NCI-H774 (cell line): Measurements from ENCODE around the gene E2F8.
A peak's percentile ranks its signal among the peaks of the same experiment; 100 is the strongest.
"Not testable (repeated sequence)": the region's sequence is repeated elsewhere in the genome, so short reads cannot be mapped to it uniquely, and the experiment has no call there.

Experiments
- DNase-seq: peaks from one replicate; lab custom pipeline; 2025; lab: John Stamatoyannopoulos, UW

E2F8 gene, protein sequence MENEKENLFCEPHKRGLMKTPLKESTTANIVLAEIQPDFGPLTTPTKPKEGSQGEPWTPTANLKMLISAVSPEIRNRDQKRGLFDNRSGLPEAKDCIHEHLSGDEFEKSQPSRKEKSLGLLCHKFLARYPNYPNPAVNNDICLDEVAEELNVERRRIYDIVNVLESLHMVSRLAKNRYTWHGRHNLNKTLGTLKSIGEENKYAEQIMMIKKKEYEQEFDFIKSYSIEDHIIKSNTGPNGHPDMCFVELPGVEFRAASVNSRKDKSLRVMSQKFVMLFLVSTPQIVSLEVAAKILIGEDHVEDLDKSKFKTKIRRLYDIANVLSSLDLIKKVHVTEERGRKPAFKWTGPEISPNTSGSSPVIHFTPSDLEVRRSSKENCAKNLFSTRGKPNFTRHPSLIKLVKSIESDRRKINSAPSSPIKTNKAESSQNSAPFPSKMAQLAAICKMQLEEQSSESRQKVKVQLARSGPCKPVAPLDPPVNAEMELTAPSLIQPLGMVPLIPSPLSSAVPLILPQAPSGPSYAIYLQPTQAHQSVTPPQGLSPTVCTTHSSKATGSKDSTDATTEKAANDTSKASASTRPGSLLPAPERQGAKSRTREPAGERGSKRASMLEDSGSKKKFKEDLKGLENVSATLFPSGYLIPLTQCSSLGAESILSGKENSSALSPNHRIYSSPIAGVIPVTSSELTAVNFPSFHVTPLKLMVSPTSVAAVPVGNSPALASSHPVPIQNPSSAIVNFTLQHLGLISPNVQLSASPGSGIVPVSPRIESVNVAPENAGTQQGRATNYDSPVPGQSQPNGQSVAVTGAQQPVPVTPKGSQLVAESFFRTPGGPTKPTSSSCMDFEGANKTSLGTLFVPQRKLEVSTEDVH

DNA sequence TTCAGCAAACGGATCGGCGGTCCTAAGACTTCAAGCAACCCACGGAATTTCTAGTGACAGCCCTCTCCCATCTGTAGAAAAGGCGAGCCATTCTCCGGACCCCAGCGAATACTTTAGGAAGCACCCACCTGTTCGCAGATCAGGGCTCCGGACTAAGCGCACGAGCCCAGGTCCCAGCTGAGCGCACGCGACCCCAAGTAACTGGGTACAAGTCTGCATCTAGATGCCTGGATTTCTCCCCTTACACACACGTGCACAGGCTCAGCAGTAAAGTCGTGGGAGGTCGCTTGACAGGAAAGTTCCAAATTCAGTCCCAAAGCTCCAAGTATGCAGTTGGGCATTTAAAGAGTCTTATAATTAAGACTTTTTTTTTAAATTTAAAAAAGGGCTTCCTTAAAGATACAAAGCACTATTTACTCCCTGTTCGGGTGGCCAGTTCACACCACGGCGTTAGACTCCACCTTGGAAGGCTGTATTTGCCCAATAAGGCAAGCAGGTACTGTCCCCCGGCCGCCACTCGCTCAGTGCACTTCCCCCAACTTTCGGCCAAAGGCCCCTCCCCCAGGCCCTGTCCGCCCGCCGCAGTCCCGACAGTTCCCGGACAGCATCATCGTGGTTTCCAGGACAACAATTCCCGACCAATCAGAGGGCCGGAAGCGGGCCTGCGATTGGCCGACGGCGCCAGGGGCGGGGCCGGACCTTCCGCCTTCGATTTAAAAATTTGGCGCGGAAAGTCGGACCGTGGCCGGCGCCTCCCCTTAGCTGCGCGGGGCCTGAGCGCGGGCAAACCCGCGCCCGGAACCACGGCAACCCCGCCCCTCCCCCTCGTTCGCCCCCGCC lies at the start of gene E2F8:
E2F8 (minus strand) TSS at position 526 of the 840 bp plus-strand sequence. CDS start 824 bp downstream, outside the sequence.
- DNase-seq: peak; percentile 92

DNA sequence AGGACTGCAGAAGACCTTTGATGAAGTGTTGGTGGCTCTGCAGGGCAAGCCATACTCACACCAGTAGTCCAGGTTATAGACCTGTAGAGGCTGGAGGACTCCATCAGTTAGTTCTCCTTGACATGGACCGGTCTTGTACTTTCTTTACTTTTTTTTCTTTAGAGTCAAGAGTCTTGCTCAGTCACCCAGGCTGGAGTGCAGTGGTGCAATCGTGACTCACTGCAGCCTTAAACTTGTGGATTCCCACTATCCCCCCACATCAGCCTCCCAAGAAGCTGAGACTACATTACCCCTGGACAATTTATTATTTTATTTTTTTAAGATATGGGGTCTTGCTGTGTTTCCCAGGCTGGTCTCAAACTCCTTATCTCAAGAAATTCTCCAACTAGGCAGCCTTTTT lies 49.6 kb upstream of the E2F8 start:
- DNase-seq: no peak

- no peak for DNase-seq
Observed at GRCh38 chr11:19288256-19288655, 47.5 kb upstream of the E2F8 start.

- DNase-seq: no peak
Observed at GRCh38 chr11:19286411-19286810, 45.7 kb upstream of the E2F8 start.

- DNase-seq: no peak
Observed at GRCh38 chr11:19284881-19285280, 44.1 kb upstream of the E2F8 start.

GRCh38 chr11:19283991-19284390 lies 43.2 kb upstream of the E2F8 start:
- no peak for DNase-seq

DNA sequence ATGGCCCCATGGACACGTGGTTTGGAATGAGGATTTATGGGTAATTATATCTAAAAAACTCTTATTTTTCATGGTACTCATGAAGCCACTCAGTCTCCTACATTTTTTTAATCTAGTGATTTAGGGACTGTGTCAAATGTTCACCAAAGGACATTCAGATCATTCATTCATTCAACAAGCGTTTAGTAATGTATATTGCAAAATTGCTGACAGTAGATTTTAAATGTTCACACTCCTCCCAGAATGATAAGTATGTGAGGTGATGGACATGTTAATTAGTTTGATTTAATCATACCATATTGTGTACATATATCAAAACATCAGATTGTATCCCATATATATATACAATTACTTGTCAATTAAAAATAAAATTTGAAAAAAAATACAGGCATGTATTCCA lies 40.8 kb upstream of the E2F8 start:
- DNase-seq: no peak

- DNase-seq: no peak
Observed at GRCh38 chr11:19281041-19281440, 40.3 kb upstream of the E2F8 start.

- no peak for DNase-seq
Observed at GRCh38 chr11:19279451-19279850, 38.7 kb upstream of the E2F8 start.

DNA sequence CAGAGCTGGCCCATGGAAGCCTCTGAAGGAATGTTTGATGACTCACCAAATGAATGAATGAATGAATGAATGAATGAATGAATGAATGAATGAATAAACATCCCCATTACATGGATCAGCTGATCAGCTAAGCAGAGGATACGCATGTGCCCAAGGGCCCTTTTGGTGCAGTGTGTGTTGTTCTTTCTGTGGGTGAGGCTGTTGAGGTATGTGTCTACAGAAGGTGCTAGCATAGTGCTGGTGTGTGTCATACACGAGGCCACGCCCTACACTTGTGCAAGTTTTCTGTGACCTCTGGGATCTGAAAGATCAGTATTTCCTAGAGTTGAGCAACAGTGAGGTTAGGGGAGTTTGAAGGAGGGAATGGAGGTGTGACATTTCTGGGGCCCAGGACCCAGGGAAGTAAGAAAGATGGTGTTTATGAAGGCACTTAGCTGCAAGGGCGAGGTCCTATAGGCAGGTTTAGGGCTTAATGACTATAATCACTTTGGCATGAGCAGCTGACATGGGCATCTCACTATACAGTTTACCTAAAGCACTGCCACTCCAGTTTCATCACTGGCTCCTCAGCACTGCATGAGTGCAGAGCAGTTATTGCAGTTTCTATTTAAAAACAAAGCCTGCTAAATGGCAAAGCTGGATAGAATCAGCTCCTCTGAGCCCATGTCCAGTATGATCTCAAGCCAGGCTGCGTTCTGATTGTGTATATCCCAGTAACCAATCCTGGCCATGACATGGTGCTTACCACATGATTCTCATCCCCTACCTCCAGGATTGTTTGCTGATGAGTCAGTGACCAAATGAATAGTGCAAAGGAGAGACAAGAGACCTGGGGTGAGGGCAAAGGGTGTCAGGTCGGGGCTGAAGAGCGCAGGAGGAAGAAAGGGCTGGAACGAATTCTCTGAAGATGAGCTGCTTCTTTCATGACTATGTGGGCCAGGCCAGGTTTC lies 36.4 kb upstream of the E2F8 start:
- DNase-seq: no peak

DNA sequence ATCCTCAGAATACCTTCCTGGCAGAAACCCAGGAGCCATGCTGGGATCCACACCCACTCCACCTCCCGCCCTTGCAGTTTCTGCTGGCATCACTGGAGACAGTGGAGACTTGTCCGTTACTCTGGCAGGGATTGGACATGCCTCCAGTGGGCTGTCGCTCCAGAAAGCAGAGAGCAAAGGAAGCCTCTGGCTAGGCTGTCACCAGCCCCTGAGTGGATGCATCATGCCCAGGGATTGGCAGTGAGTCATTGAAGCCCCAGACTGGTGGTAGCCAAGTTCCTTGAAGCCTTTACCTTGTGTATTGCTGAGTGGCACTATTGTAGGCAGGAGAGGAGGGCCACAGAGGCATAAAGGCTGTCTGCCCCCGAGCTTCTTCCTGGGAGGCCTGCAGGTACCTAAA lies 34.8 kb upstream of the E2F8 start:
- DNase-seq: no peak

DNA sequence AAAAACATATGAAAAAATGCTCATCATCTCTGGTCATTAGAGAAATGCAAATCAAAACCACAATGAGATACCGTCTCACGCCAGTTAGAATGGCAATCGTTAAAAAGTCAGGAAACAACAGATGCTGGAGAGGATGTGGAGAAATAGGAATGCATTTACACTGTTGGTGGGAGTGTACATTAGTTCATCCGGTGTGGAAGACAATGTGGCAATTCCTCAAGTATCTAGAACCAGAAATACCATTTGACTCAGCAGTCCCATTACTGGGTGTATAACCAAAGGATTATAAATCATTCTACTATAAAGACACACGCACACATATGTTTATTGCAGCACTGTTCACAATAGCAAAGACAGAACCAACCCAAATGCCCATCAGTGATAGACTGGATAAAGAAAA lies 32.5 kb upstream of the E2F8 start:
- not testable (repeated sequence) for DNase-seq

GRCh38 chr11:19268909-19269308 lies 28.2 kb upstream of the E2F8 start:
- no peak for DNase-seq

DNA sequence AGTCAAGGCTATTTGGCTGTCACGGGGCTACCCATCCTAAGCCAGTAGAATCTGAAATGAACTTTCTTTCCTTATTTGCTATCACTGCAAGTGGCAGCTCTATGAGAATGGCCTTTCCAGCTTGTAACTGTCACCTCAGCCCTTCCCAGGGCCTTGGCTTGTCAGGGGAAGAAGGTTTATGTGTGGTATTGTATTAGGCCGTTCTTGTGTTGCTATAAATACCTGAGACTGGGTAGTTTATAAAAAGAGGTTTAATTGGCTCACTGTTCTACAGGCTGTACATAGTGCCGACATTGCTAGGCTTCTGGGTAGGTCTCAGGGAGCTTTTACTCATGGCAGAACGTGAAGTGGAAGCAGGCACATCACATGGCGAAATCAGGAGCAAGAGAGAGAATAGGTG lies 26.8 kb upstream of the E2F8 start:
- DNase-seq: no peak

DNA sequence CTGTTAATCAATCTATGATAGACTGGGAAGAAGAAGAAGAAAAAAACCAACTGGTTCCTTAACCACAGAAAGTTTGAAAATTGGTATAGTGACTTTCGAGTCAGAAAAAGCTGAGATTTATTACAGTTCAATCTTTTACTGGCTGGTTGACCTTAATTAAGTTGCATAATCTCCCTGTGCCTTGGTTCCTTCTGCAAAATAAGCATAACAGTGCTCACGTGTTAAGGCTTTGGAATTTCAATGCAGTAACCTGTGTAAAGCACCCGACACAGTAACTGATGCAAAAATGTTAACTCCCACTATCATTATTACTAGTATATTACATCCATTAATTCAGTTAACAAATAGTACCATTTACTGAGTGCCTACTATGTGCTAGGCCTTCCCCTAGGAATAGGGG lies 22.6 kb upstream of the E2F8 start:
- DNase-seq: no peak

DNA sequence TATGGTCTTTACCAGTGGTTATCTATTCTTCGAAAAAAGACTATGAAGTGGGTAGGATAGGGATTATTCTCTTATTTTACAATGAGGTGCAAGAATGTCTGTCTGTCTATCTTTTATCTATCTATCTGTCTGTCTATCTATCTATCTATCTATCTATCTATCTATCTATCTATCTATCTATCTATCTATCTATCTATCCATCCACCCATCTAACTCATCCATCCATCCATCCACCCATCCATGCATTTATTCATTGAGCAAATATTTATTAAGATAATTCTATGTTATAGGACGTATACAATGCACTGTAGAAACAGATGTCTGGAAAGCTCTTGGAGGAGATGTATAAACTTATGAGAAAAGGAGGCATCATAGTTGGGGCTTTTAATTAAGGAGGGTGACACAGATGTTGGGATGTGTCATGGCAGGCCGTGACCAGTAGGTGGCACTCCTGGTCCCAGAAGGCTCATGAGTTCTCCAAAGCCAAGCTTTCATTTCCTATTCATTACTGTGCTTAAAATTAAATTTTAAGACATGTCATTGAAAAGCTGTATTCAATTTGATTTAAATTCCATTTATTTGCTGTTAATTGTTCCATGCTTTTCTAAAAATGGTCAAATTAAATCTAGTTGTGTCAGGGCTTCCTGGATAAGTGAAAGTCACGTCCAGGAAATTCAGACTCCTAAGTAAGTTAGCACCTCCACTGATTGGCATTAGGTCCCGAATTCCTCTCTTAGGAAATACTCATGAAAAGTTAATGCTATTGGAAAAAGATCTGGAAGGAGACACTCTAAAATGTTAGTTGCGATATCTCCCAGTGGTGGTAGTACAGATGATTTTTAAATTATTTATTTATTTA lies 19.0 kb upstream of the E2F8 start:
- peak; percentile 47 for DNase-seq

DNA sequence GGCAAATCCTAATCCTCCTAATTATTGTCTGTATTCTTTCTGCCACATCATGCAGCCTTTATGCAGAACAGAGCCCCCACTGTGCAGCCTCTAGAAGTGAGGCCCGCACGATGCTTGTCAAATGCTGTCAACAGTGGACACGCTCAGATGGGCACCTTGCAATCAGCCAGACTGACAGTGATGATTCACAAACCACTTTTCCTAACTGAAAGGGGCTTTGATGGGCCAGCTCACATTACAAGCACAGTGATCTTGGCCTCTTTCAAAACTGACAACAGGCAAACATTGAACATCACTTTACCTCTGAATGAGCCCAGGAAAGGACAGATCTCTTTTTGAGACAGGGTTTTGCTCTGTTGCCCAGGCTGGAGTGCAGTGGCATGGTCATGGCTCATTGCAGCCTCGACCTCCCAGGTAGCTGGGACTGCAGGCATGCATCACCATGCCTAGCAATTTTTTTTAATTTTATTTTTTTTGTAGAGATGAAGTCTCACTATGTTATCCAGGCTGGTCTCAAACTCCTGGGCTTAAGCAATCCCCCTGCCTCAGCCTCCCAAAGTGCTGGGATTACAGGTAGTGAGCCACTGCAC lies 18.0 kb upstream of the E2F8 start:
- no peak for DNase-seq

DNA sequence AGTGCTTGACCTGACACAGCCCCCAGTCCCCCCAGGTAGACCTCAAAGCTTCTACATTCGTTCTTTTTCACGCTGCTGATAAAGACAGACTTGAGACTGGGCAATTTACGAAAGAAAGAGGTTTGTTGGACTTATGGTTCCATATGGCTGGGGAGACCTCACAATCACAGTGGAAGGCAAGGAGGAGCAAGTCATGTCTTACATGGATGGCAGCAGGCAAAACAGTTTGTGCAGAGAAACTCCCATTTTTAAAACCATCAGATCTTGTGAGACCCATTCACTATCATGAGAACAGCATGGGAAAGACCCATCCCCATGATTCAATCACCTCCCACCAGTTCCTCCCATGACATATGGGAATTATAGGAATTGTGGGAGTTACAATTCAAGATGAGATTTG lies 13.7 kb upstream of the E2F8 start:
- not testable (repeated sequence) for DNase-seq

DNA sequence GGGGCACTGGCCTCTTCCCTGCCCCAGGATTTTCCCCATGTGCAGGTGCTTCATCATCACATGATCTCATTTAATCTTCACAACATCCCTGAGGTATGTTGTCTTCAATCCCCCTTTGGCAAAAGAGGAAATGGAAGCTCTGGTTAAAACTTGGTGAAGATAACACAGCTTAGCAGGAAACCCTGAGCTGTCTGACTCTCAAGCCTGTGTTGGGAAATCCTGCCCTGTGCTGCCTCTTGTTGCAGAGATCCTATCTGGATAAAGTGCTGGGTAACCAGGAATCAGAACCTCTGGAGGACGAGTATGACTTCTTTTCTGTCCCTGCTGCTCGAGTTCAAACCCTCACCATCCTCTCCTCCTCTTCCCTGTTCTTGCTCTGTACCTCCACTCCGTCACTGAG lies 13.1 kb upstream of the E2F8 start:
- DNase-seq: no peak
